Tibial nerve (tissue), 4 donors: ENCODE data around the gene RARRES1.

Source experiments
- CTCF ChIP-seq, 5 experiments: fragments of 200-600 bp in 3 of 5; fragments of 450-650 bp in 2 of 5; sonication (generic) in 3 of 5; IDR thresholded peaks; one replicate each; pipeline ENCODE4 v1.5.1; 2016 to 2019; ENCODE audit warnings: antibody characterized with exemption in 5 of 5, mild to moderate bottlenecking in 3 of 5, moderate library complexity in 2 of 5
- EP300 ChIP-seq, 2 donors: sonication (generic); formaldehyde crosslinking; IDR thresholded peaks; one replicate each; pipeline ENCODE4 v1.6.1; 2017; ENCODE audit warnings: antibody characterized with exemption in 2 of 2, mild to moderate bottlenecking in 1 of 2
- POLR2A ChIP-seq, 2 donors: fragments of 450-650 bp; IDR thresholded peaks; one replicate each; pipeline ENCODE4 v1.6.1; 2017; ENCODE audit warnings: antibody characterized with exemption in 2 of 2, mild to moderate bottlenecking in 2 of 2, moderate library complexity in 2 of 2

GRCh38 chr3:158668506-158668905 is 63.8 kb downstream of the RARRES1 start:
- TF ChIP-seq POLR2A (IDR thresholded peaks at IDR 0.05) (no peak), CTCF (IDR thresholded peaks at IDR 0.05) (no peak), EP300 (IDR thresholded peaks at IDR 0.05) (peak in 1 of 2 donors; percentile 40)
